Uterus (tissue), 4 donors: ENCODE data around the gene REV1. TPM values are rescaled to one million over a fixed set of nuclear protein-coding genes. Genes with fewer than 3 reads are reported as not detected.

Experiments
- DNase-seq, 2 donors: peaks; one replicate each; pipeline ENCODE4 v3.0.0-alpha.2; 2019 to 2020
- H3K27ac ChIP-seq, 2 donors: fragments of 200-600 bp; sonication (generic); 1 replicate in 1 of 2; 2 replicates in 1 of 2; pipeline ENCODE4 v1.5.1; 2016 to 2018
- H3K27me3 ChIP-seq, 2 donors: fragments of 200-600 bp; sonication (generic); one replicate each; pipeline ENCODE4 v1.5.1; 2018 to 2019; ENCODE audit warnings: control low read depth in 1 of 2
- H3K36me3 ChIP-seq, 2 donors: fragments of 200-600 bp; sonication (generic); one replicate each; pipeline ENCODE4 v1.5.1; 2019; ENCODE audit warnings: control low read depth in 1 of 2
- H3K4me1 ChIP-seq, 2 donors: fragments of 200-600 bp; sonication (generic); one replicate each; pipeline ENCODE4 v1.5.1; 2018 to 2019; ENCODE audit warnings: control low read depth in 1 of 2
- H3K4me3 ChIP-seq, 2 donors: fragments of 200-600 bp; sonication (generic); 1 replicate in 1 of 2; 2 replicates in 1 of 2; pipeline ENCODE4 v1.5.1; 2018 to 2019; ENCODE audit warnings: mild to moderate bottlenecking in 1 of 2
- H3K9me3 ChIP-seq, 2 donors: fragments of 200-600 bp; sonication (generic); one replicate each; pipeline ENCODE4 v1.5.1; 2019; ENCODE audit warnings: control low read depth in 1 of 2
- CTCF ChIP-seq, 4 experiments: fragments of 200-600 bp in 2 of 4; fragments of 450-650 bp in 2 of 4; sonication (generic) in 2 of 4; IDR thresholded peaks; one replicate each; pipeline ENCODE4 v1.5.1; 2016 to 2019; ENCODE audit warnings: antibody characterized with exemption in 4 of 4, mild to moderate bottlenecking in 2 of 4, moderate library complexity in 1 of 4
- POLR2A ChIP-seq, 2 donors: fragments of 450-650 bp; IDR thresholded peaks; one replicate each; pipeline ENCODE4 v1.6.1; 2016; ENCODE audit warnings: antibody characterized with exemption in 2 of 2, mild to moderate bottlenecking in 1 of 2, moderate library complexity in 1 of 2
- intact Hi-C: fragments of 100-400 bp; cut with DNase I; formaldehyde crosslinking; loops from one replicate; pipeline ENCODE4 v1.15.1; 2023; ENCODE audit warnings: low total_unique reads
- total RNA-seq, 4 donors: library from RNA; depleted of rRNA in 3 of 4; stranded (reverse); fragments of >200 nt in 3 of 4; gene quantifications; one replicate each; pipeline versions ENCODE4 v1.1.0 to v1.2.4, GENCODE V29; 2014 to 2023
- donor health status: DM: yes; HTN: yes; CAD: no.

The REV1 gene
- total RNA-seq, 4 donors from 2014 or later = 20.7 to 132 (median 65.4) TPM

GRCh38 chr2:99439971-99440505 is 49.8 kb downstream of the REV1 start:
- TF ChIP-seq POLR2A (IDR thresholded peaks at IDR 0.05) = no peak
- TF ChIP-seq CTCF (IDR thresholded peaks at IDR 0.05) = no peak
- Histone ChIP-seq H3K4me3 (no peak overlapping the region), H3K27me3 (no peaks in the 10 kb centered on the region), H3K36me3 (no peaks in the 10 kb centered on the region), H3K9me3 (no peaks in the 10 kb centered on the region), H3K27ac (no peak overlapping the region), H3K4me1 (no peaks in the 10 kb centered on the region)
- DNase-seq = no peak
- intact Hi-C loops = no loop called here

GRCh38 chr2:99436874-99437273 is 52.9 kb downstream of the REV1 start:
- H3K9me3 ChIP-seq = no peaks in the 10 kb centered on the region
- intact Hi-C loops = no loop called here
- TF ChIP-seq CTCF (IDR thresholded peaks at IDR 0.05) (no peak), POLR2A (IDR thresholded peaks at IDR 0.05) (no peak)
- DNase-seq = no peak
- H3K4me1 ChIP-seq = no peaks in the 10 kb centered on the region
- no peaks in the 10 kb centered on the region for H3K27me3 ChIP-seq
- no peak overlapping the region for H3K27ac ChIP-seq
- no peaks in the 10 kb centered on the region for H3K36me3 ChIP-seq
- H3K4me3 ChIP-seq = no peak overlapping the region

GRCh38 chr2:99433340-99433739 is 56.5 kb downstream of the REV1 start:
- H3K27ac ChIP-seq = no peak overlapping the region
- H3K4me3 ChIP-seq = no peak overlapping the region
- no peaks in the 10 kb centered on the region for H3K4me1 ChIP-seq
- TF ChIP-seq CTCF (IDR thresholded peaks at IDR 0.05) = no peak
- TF ChIP-seq POLR2A (IDR thresholded peaks at IDR 0.05) = no peak
- H3K9me3 ChIP-seq = no peaks in the 10 kb centered on the region
- no peak for DNase-seq
- H3K27me3 ChIP-seq = no peaks in the 10 kb centered on the region
- intact Hi-C loops = no loop called here
- no peaks in the 10 kb centered on the region for H3K36me3 ChIP-seq

GRCh38 chr2:99431587-99432275 is 58.1 kb downstream of the REV1 start:
- no peak overlapping the region for H3K27ac ChIP-seq

More at GRCh38 chr2:99431587-99432275, 58.1 kb downstream of the REV1 start:
- no peak overlapping the region for H3K4me3 ChIP-seq
- no peaks in the 10 kb centered on the region for H3K27me3 ChIP-seq
- H3K9me3 ChIP-seq = no peaks in the 10 kb centered on the region
- intact Hi-C loops = no loop called here
- no peaks in the 10 kb centered on the region for H3K36me3 ChIP-seq
- no peaks in the 10 kb centered on the region for H3K4me1 ChIP-seq
- no peak for DNase-seq
- TF ChIP-seq POLR2A (IDR thresholded peaks at IDR 0.05) = no peak
- TF ChIP-seq CTCF (IDR thresholded peaks at IDR 0.05) = no peak
